ENCODE data around the gene DDX41.
"Not testable (repeated sequence)": the region's sequence is repeated elsewhere in the genome, so short reads cannot be mapped to it uniquely, and the experiment has no call there.

The DDX41 gene

DNA sequence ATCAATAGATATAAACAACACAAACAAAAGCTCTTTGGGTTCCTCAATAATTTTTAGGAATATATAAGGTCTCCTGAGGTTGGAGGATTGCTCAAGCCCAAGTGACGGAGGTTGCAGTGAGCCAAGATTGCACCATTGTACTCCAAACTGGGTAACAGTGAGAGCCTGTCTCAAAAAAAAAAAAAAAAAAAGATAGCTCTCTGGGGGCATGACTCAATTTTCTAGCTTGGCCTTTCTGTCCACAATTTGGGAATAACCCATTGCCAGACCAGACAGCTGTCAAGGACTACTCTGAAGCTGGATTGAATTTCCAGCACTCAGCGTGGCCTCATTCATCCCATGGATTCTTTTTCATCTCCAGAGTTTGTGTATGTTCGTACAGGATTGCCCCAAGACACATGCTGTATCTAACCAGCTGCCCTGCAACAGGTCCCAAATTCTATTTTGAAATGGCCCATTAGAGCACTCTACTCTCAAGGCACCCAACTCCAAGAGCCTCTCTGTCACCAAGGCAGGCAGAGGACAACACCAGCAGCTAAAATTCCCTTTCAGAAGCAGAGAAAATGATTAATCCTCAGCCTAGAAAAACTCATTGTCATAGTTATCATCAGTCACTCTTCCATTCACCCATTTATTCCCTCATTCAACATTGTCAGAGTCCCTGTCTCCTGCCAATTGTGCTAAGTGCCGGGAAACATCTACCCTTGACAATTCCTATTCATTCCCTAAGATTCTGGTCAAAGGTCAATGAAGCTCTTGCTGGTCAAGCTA, 28.9 kb upstream of the DDX41 start:
- H3K36me3 Mint-ChIP-seq = peaks cover 8% of the 10 kb centered on the region
- no peak overlapping the region for H3K4me3 Mint-ChIP-seq
- no peaks in the 10 kb centered on the region for H3K27me3 Mint-ChIP-seq
- H3K4me1 Mint-ChIP-seq = peaks cover 34% of the 10 kb centered on the region
- no peak for ATAC-seq
- H3K27ac Mint-ChIP-seq = no peak overlapping the region
- H3K9me3 Mint-ChIP-seq = no peaks in the 10 kb centered on the region

DNA sequence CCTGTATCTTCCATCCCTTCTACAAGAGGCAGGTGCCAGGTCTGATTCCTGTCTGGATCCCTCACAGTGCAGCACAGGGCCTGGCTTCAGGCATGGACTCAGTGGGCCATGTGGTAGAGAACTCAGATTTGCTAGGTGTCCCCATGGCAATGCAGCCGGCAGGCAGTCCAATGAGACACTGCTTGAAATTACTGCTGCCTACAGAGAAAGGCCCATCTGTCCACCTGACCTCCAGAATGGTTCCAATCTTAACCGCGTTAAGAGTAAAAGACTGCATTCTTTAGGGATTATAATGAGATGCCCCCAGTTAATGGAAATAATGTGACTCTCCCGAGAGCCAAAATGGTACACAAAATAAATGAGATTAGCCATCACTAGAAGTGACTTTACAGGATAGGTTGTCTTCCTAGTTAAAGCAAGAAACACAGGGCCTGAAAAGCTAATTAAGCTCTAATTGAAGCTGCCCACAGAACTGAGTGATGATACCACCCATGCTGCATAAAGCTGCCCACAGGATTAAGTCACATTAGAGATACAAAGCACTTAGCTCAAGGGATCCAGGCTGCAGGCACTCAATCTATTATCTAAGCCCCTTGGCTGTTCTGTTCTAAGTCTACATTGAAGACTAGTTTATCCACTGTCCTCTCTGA, 26.2 kb upstream of the DDX41 start:
- peaks cover 18% of the 10 kb centered on the region for H3K4me1 Mint-ChIP-seq
- H3K36me3 Mint-ChIP-seq = peaks cover 12% of the 10 kb centered on the region
- no peak overlapping the region for H3K27ac Mint-ChIP-seq
- H3K9me3 Mint-ChIP-seq = no peaks in the 10 kb centered on the region
- ATAC-seq = no peak
- no peaks in the 10 kb centered on the region for H3K27me3 Mint-ChIP-seq
- no peak overlapping the region for H3K4me3 Mint-ChIP-seq

DNA sequence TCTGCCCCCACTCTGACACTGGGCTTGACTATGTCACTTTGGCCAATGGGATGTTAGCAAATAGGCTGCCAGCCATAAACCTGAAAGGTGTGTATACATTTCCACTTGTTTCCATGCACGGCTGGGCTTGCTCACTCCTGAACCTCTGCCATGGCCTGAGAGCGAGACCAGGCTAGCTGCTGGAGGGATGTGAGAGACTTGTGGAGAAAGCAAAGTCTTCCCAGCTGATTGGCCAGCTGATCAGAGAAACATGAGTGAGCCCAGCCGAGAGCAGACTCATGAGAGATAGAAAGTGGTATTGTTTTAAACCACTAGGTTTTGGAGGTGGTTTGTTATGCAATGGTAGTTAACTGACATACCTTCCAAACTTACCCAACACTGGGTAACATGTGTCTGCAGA, 23.7 kb upstream of the DDX41 start:
- Mint-ChIP-seq H3K27me3 (no peaks in the 10 kb centered on the region), H3K4me3 (no peak overlapping the region), H3K9me3 (no peaks in the 10 kb centered on the region), H3K4me1 (peaks cover 13% of the 10 kb centered on the region), H3K27ac (no peak overlapping the region), H3K36me3 (peaks cover 26% of the 10 kb centered on the region)
- no peak for ATAC-seq

DNA sequence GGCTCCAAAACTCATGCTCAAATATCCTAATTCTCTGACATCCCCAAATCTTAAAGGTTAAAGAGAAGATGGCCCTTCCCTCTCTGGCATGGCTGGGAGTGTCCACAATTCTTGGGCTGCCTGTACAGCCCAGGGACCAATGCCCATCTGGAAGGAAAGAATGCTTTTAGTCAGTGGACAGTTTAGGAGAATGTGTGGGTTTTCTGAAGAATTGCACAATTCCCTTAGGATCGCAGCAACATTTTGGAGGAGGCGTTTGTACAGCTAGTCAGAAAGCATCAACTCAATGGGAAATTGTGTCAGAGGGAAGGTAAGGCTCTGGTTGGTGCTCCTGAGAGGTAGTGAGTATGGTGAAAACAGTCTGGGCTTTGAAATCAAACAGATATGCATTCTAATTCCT, 22.6 kb upstream of the DDX41 start:
- Mint-ChIP-seq H3K9me3 (no peaks in the 10 kb centered on the region), H3K4me3 (no peak overlapping the region), H3K36me3 (peaks cover 26% of the 10 kb centered on the region)

DNA sequence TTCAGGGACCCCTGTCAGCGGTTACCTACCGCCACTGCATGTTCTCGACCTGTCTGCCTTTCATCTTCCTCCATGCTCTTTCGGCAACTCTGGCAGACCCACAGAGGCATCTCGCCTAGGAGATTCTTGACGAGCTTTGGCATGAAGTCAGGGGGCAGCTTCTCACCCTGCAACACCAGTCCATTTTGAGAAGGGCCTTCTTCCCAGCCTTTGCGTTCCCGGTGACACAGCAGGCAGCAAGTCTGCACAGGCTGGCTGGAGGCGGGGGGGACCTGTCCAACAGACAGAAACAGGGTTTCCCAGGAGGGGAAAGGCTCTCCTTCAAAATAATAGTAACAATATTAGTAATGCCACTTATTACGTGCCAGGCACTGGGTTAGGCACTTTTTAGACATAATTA, 22.1 kb upstream of the DDX41 start:
- Mint-ChIP-seq H3K27ac (no peak overlapping the region), H3K27me3 (no peaks in the 10 kb centered on the region), H3K4me1 (peaks cover 13% of the 10 kb centered on the region), H3K9me3 (no peaks in the 10 kb centered on the region), H3K4me3 (no peak overlapping the region), H3K36me3 (peaks cover 26% of the 10 kb centered on the region)
- ATAC-seq = no peak

More for the DNA sequence above, 22.6 kb upstream of the DDX41 start:
- Mint-ChIP-seq H3K27me3 (no peaks in the 10 kb centered on the region), H3K4me1 (peaks cover 13% of the 10 kb centered on the region), H3K27ac (no peak overlapping the region)
- no peak for ATAC-seq

DNA sequence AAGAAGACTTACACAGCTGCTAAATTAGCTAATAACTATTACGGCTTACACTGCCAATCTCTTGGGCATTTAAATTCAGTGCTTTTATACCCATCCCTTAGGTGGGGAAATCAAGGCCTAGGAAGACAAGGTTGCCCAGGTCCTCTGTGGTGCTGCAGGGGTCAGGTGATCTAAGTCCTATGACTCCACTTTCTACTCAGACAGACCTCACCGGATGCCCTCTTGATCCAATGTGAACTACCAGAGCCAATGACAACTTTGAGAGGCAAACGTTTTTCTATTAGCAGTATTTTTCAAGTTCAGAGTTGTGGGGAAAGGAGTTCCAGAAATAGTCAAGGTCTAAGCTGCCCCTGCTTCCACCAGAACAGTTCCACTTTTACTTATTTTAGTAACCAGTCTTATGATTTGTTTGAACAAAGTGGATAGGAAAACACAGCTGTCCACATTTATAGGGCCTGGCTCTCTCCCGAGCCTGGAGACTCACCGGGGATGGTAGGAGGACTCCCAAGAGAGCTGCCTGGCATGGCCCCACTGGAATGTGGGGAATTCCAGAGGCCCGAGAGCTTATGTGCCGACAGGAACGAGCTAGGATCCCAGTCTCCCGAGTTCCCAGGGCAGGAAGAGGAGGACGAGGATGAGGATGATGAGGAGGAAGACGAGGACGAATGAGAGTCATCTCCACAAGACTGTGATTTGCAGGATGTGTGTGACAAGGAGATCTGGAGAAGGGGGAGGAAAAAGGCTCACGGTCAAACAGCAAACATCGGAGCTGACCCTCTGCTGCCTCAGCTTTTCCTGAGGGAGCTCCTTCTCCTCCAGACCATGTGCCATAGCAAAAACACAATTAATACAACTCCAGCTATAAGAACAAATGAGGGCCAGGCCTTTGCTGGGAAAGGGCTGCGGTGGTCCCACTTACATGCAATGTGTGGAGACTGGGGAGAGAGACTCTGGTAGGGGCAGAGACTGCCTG, 20.9 kb upstream of the DDX41 start:
- Mint-ChIP-seq H3K4me1 (peaks cover 10% of the 10 kb centered on the region), H3K9me3 (no peaks in the 10 kb centered on the region), H3K27me3 (no peaks in the 10 kb centered on the region), H3K27ac (no peak overlapping the region), H3K4me3 (no peak overlapping the region), H3K36me3 (peaks cover 28% of the 10 kb centered on the region)
- no peak for ATAC-seq

DNA sequence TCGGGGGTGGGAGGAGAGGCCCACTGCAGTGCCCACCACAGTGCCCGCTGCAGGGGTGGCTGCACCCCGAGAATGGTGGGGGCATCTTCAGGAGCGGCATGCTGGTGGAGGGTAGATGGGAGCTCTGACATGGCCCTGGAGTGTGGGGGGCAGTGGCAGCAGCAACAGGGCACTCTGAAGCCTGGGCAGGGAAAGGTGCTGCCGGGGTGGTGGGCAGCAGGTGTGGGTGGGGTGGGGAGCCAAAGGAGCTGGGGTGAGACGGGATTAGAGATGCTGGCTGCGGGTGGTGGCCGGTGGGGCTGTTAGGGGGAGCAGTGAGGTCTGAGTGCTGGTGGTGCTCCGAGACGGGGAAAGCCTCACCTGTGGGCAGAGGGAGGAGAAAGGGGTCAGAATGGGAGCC, 19.6 kb upstream of the DDX41 start:
- Mint-ChIP-seq H3K27ac (no peak overlapping the region), H3K36me3 (peaks cover 32% of the 10 kb centered on the region), H3K27me3 (no peaks in the 10 kb centered on the region), H3K4me1 (peaks cover 5% of the 10 kb centered on the region), H3K9me3 (no peaks in the 10 kb centered on the region), H3K4me3 (no peak overlapping the region)
- no peak for ATAC-seq

DNA sequence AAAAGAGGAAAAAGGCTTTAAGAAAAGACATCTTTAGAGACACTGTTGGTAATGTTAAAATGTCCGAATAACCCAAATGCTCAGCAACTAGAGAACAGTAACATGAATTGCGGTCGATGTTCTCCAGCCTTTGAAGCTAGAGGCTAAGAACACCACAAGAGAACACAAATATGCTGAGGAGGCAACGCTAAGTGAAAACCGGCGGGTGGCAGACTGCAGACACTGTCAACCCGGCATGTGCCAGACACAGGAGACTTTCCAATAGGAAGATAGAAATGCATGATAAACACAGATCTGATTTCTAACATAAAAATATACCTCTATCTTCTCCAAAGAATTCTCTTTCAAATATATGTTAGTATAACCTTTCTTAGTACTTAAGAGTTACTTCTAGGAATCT, 18.4 kb upstream of the DDX41 start:
- Mint-ChIP-seq H3K4me3 (no peak overlapping the region), H3K27me3 (no peaks in the 10 kb centered on the region), H3K36me3 (peaks cover 40% of the 10 kb centered on the region), H3K4me1 (peaks cover 5% of the 10 kb centered on the region), H3K27ac (no peak overlapping the region), H3K9me3 (no peaks in the 10 kb centered on the region)
- no peak for ATAC-seq

DNA sequence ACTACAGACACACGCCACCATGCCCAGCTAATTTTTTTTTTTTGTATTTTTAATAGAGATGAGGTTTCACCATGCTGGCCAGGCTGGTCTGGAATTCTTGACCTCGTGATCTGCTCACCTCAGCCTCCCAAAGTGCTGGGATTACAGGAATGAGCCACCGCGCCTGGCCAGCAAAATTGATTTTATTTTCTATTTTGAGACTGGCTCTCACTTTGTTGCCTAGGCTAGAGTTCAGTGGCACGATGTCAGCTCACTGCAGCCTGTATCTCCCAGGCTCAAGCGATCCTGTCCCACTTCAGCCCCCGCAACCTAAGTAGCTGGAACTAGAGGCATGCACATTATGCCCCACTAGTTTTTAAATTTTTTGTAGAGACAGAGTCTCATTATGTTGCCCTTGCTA, 17.7 kb upstream of the DDX41 start:
- not testable (repeated sequence) for H3K27ac Mint-ChIP-seq, H3K9me3 Mint-ChIP-seq, H3K4me3 Mint-ChIP-seq, H3K4me1 Mint-ChIP-seq, ATAC-seq, H3K27me3 Mint-ChIP-seq
- H3K36me3 Mint-ChIP-seq = peaks cover 41% of the 10 kb centered on the region

DNA sequence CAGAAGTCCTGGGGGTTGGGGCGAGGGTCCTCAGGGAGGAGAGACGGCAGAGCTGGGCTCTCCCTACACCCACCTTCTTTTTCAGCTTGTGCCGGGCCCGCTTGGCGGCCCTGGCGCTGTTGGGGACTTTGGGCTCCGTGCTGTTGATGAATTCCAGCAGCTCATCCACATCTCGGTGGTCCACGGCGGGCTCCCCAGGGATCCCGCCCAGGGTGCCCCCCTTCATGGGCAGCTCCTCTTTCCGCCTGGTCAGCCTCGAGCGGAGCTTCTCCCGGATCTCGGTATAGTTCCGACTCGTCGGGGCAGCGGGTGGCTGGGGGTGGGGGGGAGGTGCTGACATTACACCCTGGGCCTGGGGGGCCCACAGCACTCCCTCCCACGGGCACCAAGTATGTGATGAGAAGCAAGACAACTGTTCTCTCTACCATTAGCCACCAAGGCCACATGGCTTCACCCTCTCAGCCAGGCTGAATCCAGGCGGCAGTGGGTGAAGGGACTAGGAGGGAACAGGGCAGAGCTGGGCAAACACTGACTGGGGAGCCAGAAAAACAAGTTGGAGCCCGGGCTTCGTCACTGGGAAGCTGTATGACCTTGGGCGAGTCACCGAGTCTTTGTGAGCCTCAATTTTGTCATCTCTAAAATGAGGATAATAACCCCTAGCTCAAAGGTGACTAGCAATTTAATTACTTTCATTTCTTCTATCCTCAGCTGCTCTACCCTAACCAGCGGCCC, 14.6 kb upstream of the DDX41 start:
- H3K4me1 Mint-ChIP-seq = no peaks in the 10 kb centered on the region
- peaks cover 26% of the 10 kb centered on the region for H3K36me3 Mint-ChIP-seq
- no peak for ATAC-seq
- no peaks in the 10 kb centered on the region for H3K27me3 Mint-ChIP-seq
- H3K27ac Mint-ChIP-seq = no peak overlapping the region
- no peak overlapping the region for H3K4me3 Mint-ChIP-seq
- no peaks in the 10 kb centered on the region for H3K9me3 Mint-ChIP-seq

DNA sequence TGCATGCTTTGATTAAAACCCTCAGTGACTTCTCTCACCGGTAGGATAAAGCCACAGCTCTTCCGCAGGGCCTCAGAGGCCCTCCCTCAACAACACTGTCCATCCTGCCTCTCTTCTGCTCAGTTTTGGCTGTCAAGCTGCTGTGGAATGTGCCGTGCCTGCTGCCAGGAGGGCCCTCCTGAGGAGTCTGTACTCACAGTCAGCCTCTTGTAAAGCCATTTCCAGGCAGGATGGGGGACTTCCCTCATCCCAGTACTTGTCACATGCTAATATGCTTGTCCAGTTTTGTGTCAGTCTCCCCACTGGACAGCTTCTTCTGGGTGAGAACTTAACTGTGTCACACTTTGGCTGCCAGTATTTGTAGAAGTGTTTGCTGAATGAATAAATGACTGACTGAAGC, 13.9 kb upstream of the DDX41 start:
- no peak for ATAC-seq
- Mint-ChIP-seq H3K9me3 (no peaks in the 10 kb centered on the region), H3K36me3 (peaks cover 23% of the 10 kb centered on the region), H3K27ac (peak overlapping the region; percentile 10), H3K4me3 (no peak overlapping the region), H3K4me1 (no peaks in the 10 kb centered on the region), H3K27me3 (no peaks in the 10 kb centered on the region)

DNA sequence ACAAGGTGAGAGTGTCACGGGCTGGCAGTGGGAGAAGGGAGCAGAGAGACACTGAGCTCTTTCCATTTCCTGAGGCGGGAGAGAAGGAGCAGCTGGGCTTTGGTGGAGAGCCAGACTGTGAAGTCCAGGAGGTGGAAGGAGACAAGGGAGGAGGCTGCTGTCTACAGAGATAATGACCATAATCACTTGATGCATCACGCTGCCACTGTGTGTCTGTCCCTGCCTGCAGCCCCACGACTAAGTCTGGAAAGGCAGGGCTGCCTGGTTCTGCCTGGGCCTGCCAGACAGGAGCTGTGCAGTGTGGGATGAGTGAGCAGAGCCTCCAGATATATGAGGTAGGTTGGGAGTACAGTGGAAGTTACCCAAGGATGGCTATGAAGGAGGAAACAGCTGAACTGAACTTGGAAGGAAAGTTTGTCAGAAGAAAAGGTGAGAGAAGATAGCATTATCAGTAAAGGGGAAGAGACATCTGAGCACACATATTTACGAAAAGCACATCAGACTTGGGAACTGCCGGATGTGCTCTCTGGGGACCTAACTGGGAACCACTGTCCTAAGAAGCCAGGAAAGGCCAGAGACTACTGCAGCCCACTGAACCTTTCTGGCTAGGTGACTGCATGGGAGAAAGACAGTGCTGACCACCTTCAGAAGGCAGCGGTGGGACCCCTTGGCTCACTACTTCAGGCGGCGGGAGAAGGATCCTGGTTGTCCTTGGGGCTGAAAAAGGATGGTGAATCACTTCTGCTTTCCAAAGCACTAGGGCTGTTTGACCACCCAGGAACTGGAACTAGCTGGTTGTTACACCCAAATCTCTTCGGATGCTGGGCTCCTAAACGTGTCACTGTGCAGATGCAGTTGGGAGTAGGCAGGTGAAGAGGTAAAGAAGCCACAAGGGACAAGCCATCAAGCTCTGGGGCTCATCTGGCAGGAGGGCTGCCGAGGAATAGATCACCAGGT, 12.8 kb upstream of the DDX41 start:
- peaks cover 23% of the 10 kb centered on the region for H3K36me3 Mint-ChIP-seq
- no peak overlapping the region for H3K4me3 Mint-ChIP-seq
- H3K27me3 Mint-ChIP-seq = no peaks in the 10 kb centered on the region
- no peak for ATAC-seq
- no peak overlapping the region for H3K27ac Mint-ChIP-seq
- no peaks in the 10 kb centered on the region for H3K9me3 Mint-ChIP-seq
- no peaks in the 10 kb centered on the region for H3K4me1 Mint-ChIP-seq

DNA sequence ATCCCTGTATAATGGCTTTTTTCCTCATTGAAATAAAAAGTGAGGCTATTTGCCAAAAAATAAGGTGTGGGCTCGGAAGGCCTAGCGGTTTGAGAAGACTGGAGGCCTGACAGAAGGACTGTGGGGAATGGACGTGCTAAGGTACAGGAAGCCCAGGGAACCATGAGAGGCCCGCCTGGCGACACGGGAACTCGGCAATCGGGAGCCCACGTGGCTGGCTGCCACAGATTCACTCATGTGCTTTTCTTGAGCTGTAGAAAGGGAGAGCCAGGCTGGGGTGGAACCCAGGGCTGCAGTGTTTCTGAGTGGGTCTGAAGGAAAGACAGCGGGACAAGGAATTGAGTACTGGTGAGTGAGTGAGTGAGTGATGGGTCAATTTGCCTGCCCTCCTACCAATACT, 11.9 kb upstream of the DDX41 start:
- H3K9me3 Mint-ChIP-seq = no peaks in the 10 kb centered on the region
- H3K4me3 Mint-ChIP-seq = no peak overlapping the region
- no peaks in the 10 kb centered on the region for H3K4me1 Mint-ChIP-seq
- peaks cover 23% of the 10 kb centered on the region for H3K36me3 Mint-ChIP-seq
- ATAC-seq = no peak
- H3K27me3 Mint-ChIP-seq = no peaks in the 10 kb centered on the region
- no peak overlapping the region for H3K27ac Mint-ChIP-seq

DNA sequence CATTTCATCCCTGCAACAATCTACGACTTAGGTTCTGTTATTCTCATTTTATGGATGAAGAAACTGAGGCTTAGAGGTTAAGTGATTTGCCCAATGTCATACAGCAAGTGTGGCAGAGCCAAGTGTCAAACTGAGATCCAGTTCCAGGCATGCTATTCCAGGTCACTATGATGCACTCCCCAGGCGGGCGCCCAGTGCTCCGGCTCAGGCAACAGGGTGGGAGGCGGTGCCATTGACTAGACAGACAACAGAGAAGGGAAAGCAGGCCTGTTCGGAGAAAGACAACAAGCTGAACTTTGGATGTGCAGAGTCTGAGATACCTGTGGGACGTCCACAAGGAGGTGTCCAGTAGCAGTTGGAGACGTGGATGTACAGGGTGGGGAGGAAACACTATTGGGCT, 10.8 kb upstream of the DDX41 start:
- Mint-ChIP-seq H3K4me1 (no peaks in the 10 kb centered on the region), H3K4me3 (no peak overlapping the region), H3K27ac (no peak overlapping the region), H3K27me3 (no peaks in the 10 kb centered on the region), H3K9me3 (no peaks in the 10 kb centered on the region), H3K36me3 (peaks cover 18% of the 10 kb centered on the region)
- no peak for ATAC-seq

All from stimulated activated memory B cell treated with anti-CD40 and anti-IgM and Interleukin-4, amounts not matched to agents 10 μg/mL and 1 μg/mL and 100 μg/mL, for 72 hours (primary cell).